ENCODE data around the gene CYP46A1.

The CYP46A1 gene

GRCh38 chr14:99700379-99700778 is 16.3 kb downstream of the CYP46A1 start:
- TF ChIP-seq POLR2AphosphoS5 (IDR thresholded peaks at IDR 0.05; ENCODE audit: low read depth, low read length) (no peak), FOXP2 (optimal IDR thresholded peaks at IDR 0.05; ENCODE audit: borderline replicate concordance, extremely low read depth, extremely low read length, insufficient read depth) (no peak), SIN3A (IDR thresholded peaks at IDR 0.05; ENCODE audit: borderline replicate concordance, insufficient read depth, low read length) (no peak), REST (IDR thresholded peaks at IDR 0.05; ENCODE audit: insufficient read depth in 1 of 2, low read depth in 2 of 2, low read length in 2 of 2) (no peak)

DNA sequence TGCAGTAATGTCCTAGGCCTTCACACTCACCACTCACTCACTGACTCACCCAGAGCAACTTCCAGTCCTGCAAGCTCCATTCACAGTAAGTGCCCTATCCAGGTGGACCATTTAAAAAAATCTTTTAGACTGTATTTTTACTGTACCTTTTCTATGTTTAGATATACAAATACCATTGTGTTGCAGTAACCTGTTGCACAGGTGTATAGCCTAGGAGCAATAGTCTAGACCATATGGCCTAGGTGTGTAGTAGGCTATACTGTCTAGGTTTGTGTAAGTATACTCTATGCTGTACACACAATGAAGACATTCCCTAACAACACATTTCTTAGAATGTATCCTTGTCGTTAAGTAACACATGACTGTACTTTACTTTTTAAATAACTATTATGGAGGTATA is 17.2 kb downstream of the CYP46A1 start:
- no peak for TF ChIP-seq TAF1 (IDR thresholded peaks at IDR 0.05; ENCODE audit: borderline replicate concordance, insufficient read depth, low read length)
- TF ChIP-seq POLR2AphosphoS5 (IDR thresholded peaks at IDR 0.05; ENCODE audit: low read depth, low read length) = no peak
- no peak for TF ChIP-seq FOXP2 (optimal IDR thresholded peaks at IDR 0.05; ENCODE audit: borderline replicate concordance, extremely low read depth, extremely low read length, insufficient read depth)
- TF ChIP-seq SIN3A (IDR thresholded peaks at IDR 0.05; ENCODE audit: borderline replicate concordance, insufficient read depth, low read length) = no peak
- TF ChIP-seq REST (IDR thresholded peaks at IDR 0.05; ENCODE audit: insufficient read depth in 1 of 2, low read depth in 2 of 2, low read length in 2 of 2) = no peak

DNA sequence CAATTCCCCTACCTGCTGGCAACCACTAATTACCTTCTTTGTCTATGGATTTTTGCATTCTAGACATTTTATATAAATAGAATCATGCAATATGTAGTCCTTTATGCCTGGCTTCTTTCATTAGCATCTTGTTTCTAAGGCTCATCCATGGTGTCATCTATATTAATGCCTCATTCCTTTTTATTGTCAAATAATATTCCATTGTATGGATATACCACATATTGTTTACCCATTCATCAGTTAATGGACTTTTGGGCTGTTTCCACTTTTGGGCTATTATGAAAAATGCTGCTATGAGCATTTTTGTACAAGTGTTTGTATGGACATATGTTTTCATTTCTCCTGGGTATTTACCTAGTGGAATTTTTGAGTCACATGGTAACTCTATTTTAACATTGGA is 18.0 kb downstream of the CYP46A1 start:
- TF ChIP-seq SIN3A (IDR thresholded peaks at IDR 0.05; ENCODE audit: borderline replicate concordance, insufficient read depth, low read length) (no peak), TAF1 (IDR thresholded peaks at IDR 0.05; ENCODE audit: borderline replicate concordance, insufficient read depth, low read length) (no peak), FOXP2 (optimal IDR thresholded peaks at IDR 0.05; ENCODE audit: borderline replicate concordance, extremely low read depth, extremely low read length, insufficient read depth) (no peak), POLR2AphosphoS5 (IDR thresholded peaks at IDR 0.05; ENCODE audit: low read depth, low read length) (no peak), REST (IDR thresholded peaks at IDR 0.05; ENCODE audit: insufficient read depth in 1 of 2, low read depth in 2 of 2, low read length in 2 of 2) (no peak)

GRCh38 chr14:99703381-99703780 is 19.3 kb downstream of the CYP46A1 start:
- TF ChIP-seq FOXP2 (optimal IDR thresholded peaks at IDR 0.05; ENCODE audit: borderline replicate concordance, extremely low read depth, extremely low read length, insufficient read depth) = no peak

DNA sequence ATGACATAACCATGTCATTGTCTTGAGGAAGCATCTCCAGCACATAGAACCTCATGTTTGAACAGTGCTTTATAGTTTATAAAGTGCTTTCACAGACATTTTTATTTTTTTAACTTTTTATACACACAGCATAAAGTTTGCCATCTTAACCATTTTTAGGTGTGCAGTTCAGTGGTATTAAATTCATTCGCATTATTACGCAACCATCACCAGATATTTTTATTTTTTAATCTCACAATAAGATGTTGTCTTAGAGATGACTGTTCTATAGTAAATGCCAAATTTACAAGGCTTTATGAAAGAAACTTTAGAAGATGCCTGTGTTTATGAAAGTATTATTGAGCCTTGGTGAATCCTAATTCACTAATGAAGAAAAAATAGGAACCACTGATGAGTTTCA is 19.9 kb downstream of the CYP46A1 start:
- TF ChIP-seq POLR2AphosphoS5 (IDR thresholded peaks at IDR 0.05; ENCODE audit: low read depth, low read length) = no peak
- no peak for TF ChIP-seq SIN3A (IDR thresholded peaks at IDR 0.05; ENCODE audit: borderline replicate concordance, insufficient read depth, low read length)
- no peak for TF ChIP-seq TAF1 (IDR thresholded peaks at IDR 0.05; ENCODE audit: borderline replicate concordance, insufficient read depth, low read length)
- TF ChIP-seq FOXP2 (optimal IDR thresholded peaks at IDR 0.05; ENCODE audit: borderline replicate concordance, extremely low read depth, extremely low read length, insufficient read depth) = no peak

- TF ChIP-seq SIN3A (IDR thresholded peaks at IDR 0.05; ENCODE audit: borderline replicate concordance, insufficient read depth, low read length) (no peak), FOXP2 (optimal IDR thresholded peaks at IDR 0.05; ENCODE audit: borderline replicate concordance, extremely low read depth, extremely low read length, insufficient read depth) (no peak), REST (IDR thresholded peaks at IDR 0.05; ENCODE audit: insufficient read depth in 1 of 2, low read depth in 2 of 2, low read length in 2 of 2) (no peak), POLR2AphosphoS5 (IDR thresholded peaks at IDR 0.05; ENCODE audit: low read depth, low read length) (no peak), TAF1 (IDR thresholded peaks at IDR 0.05; ENCODE audit: borderline replicate concordance, insufficient read depth, low read length) (no peak)
These were observed 22.2 kb downstream of the CYP46A1 start for GRCh38 chr14:99706107-99706900.
